Adrenal gland (tissue), 12 donors: ENCODE results near the gene TNFRSF25. TPM values are rescaled to one million over a fixed set of nuclear protein-coding genes. Genes with fewer than 3 reads are reported as not detected.
"Not testable (repeated sequence)": the region's sequence is repeated elsewhere in the genome, so short reads cannot be mapped to it uniquely, and the experiment has no call there.

Experiments used
- DNase-seq, 7 donors: peaks; one replicate each; pipeline ENCODE4 v3.0.0-alpha.2; 2019 to 2020
- H3K27ac ChIP-seq, 5 donors: fragments of 200-600 bp; sonication (generic) in 4 of 5; 1 replicate in 3 of 5; 2 replicates in 2 of 5; pipeline versions ENCODE4 v1.5.1 to v1.8.0; 2016 to 2020; ENCODE audit warnings: mild to moderate bottlenecking in 1 of 5
- H3K27me3 ChIP-seq: fragments of 200-600 bp; 2 replicates; pipeline ENCODE4 v1.8.0; 2021
- H3K36me3 ChIP-seq, 2 donors: fragments of 200-600 bp; replicated peaks in 1 of 2; 1 replicate in 1 of 2; 2 replicates in 1 of 2; pipeline versions ENCODE4 v1.5.1 to v1.8.0; 2018 to 2022
- H3K4me1 ChIP-seq, 2 donors: fragments of 200-600 bp; replicated peaks in 1 of 2; 1 replicate in 1 of 2; 2 replicates in 1 of 2; pipeline versions ENCODE4 v1.5.1 to v1.8.0; 2018 to 2021
- H3K4me3 ChIP-seq, 4 donors: fragments of 200-600 bp; sonication (generic) in 3 of 4; one replicate each; pipeline ENCODE4 v1.5.1; 2016 to 2018
- H3K9me3 ChIP-seq, 3 donors: fragments of 200-600 bp; sonication (generic) in 1 of 3; replicated peaks in 1 of 3; 1 replicate in 2 of 3; 2 replicates in 1 of 3; pipeline versions ENCODE4 v1.5.1 to v1.8.0; 2016 to 2021
- POLR2A ChIP-seq, 2 donors: fragments of 450-650 bp; IDR thresholded peaks; one replicate each; pipeline ENCODE4 v1.6.1; 2017; ENCODE audit warnings: antibody characterized with exemption in 2 of 2, mild to moderate bottlenecking in 2 of 2, moderate library complexity in 1 of 2
- WGBS, 4 donors: extraction: QIAGEN DNeasy Blood & Tissue Kit in 2 of 4; methylation state at CpG; one replicate each; pipeline versions ENCODE4 v1.1.5 to v1.1.7; 2013 to 2017; 5-methylcytosine and 5-hydroxymethylcytosine counted together
- intact Hi-C, 2 donors: fragments of 100-400 bp; cut with DNase I; formaldehyde crosslinking; loops; one replicate each; pipeline versions ENCODE4 v1.14.1 to v1.15.0; 2022 to 2023
- polyA plus RNA-seq, 3 donors: library from polyadenylated mRNA; stranded (reverse); fragments of 200-250 nt in 2 of 3; fragments of 350-450 nt in 1 of 3; fragmentation: Illumina TruSeq in 1 of 3; extraction: RNeasy Lipid Tissue Mini Kit (QIAGEN cat#74804) in 1 of 3; gene quantifications; one replicate each; pipeline ENCODE4 v1.2.3, GENCODE V29; 2013 to 2014
- total RNA-seq, 9 donors: library from RNA; depleted of rRNA in 4 of 9; stranded (reverse); fragments of >200 nt in 4 of 9; fragments of 120-200 nt in 1 of 9; fragmentation: NEBNext Ultra II Directional in 1 of 9; extraction: Animal tissue kit (Norgen Biotek cat#: 25700) in 1 of 9; gene quantifications; one replicate each; pipeline versions ENCODE4 v1.1.0 to v1.2.4, GENCODE V29; 2013 to 2023
- TF ChIP-seq, protein P1 (sequence below), 6 experiments: fragments of 450-650 bp in 4 of 6; fragments of 200-600 bp in 2 of 6; sonication (generic) in 1 of 6; IDR thresholded peaks; 1 replicate in 5 of 6; 2 replicates in 1 of 6; pipeline versions ENCODE4 v1.5.1 to v1.8.0; 2016 to 2021; ENCODE audit warnings: antibody characterized with exemption in 6 of 6, mild to moderate bottlenecking in 2 of 6, moderate library complexity in 1 of 6
- donor health status: healthy with polysubstance abuse.
- donor health status: Bipolar disorder and iron deficiency.
- donor health status: DM: yes; HTN: yes; CAD: no.
- donor health status: DM: no; HTN: no; CAD: no.
- donor health status: DM: no; HTN: no; CAD: no.
- donor health status: DM: yes; HTN: yes; CAD: no.

The TNFRSF25 gene
- total and polyA plus RNA-seq, 12 donors = 1.2 to 169 (median 9.7) TPM

DNA sequence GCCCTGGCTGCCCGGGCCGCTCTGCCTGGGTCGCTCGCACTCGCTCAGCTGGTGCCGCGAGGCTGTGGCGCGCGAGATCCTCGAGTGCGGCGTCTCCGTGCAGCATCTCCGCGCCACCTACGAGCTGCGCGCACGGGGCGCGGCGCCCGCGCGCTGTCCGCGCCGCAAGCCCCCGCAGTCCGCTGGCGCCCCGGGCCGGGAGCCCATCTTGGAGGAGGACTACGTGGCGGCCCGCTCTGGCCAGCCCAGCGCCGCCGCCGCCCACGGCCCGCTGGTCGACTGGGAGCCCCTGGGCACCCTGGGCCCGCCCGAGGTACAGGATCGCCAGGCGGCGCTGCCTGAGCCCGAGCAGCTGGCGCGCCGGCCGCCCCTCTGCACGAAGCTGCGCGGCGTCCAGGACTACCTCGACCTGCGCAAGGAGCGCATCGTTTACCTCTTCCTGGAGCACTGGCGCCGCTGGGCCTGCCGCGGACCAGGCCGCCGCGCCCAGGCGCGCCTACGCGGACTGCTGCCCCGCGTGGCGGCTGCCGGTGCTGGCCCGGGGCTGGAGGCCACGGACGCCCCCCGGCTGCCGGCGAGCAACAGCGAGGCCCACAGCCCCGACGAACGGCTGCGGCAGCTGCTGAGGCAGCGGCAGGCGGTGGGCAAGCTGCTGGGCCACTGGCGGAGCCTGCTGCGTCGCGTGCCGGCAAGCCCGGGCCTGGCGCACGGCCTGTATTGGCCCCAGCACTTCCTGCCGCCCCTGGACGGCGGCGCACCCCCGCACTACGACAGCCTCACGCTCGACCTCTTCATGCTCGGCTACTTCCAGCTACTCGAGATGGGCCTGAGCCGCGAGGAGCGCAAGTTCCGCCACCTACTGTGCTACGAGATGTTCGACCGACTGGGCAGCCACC, 10.9 kb downstream of the TNFRSF25 start:
- H3K27ac ChIP-seq = no peak overlapping the region
- no peak for DNase-seq
- peaks cover 0 to 3% of the 10 kb centered on the region in 2 donors for H3K4me1 ChIP-seq
- H3K36me3 ChIP-seq = no peaks in the 10 kb centered on the region
- intact Hi-C loops = no loop called here
- TF ChIP-seq POLR2A (IDR thresholded peaks at IDR 0.05) = no peak
- TF ChIP-seq, protein P1, sequence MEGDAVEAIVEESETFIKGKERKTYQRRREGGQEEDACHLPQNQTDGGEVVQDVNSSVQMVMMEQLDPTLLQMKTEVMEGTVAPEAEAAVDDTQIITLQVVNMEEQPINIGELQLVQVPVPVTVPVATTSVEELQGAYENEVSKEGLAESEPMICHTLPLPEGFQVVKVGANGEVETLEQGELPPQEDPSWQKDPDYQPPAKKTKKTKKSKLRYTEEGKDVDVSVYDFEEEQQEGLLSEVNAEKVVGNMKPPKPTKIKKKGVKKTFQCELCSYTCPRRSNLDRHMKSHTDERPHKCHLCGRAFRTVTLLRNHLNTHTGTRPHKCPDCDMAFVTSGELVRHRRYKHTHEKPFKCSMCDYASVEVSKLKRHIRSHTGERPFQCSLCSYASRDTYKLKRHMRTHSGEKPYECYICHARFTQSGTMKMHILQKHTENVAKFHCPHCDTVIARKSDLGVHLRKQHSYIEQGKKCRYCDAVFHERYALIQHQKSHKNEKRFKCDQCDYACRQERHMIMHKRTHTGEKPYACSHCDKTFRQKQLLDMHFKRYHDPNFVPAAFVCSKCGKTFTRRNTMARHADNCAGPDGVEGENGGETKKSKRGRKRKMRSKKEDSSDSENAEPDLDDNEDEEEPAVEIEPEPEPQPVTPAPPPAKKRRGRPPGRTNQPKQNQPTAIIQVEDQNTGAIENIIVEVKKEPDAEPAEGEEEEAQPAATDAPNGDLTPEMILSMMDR (IDR thresholded peaks at IDR 0.05) = no peak
- H3K27me3 ChIP-seq = peaks cover 47% of the 10 kb centered on the region
- WGBS, 4 donors = 3 to 26% (median 5%) methylated on average over 25 to 115 of the region's 115 CpGs; no CpG with 5 or more reads in 1 of the 4 donors
- H3K9me3 ChIP-seq = no peaks in the 10 kb centered on the region
- no peak overlapping the region for H3K4me3 ChIP-seq

DNA sequence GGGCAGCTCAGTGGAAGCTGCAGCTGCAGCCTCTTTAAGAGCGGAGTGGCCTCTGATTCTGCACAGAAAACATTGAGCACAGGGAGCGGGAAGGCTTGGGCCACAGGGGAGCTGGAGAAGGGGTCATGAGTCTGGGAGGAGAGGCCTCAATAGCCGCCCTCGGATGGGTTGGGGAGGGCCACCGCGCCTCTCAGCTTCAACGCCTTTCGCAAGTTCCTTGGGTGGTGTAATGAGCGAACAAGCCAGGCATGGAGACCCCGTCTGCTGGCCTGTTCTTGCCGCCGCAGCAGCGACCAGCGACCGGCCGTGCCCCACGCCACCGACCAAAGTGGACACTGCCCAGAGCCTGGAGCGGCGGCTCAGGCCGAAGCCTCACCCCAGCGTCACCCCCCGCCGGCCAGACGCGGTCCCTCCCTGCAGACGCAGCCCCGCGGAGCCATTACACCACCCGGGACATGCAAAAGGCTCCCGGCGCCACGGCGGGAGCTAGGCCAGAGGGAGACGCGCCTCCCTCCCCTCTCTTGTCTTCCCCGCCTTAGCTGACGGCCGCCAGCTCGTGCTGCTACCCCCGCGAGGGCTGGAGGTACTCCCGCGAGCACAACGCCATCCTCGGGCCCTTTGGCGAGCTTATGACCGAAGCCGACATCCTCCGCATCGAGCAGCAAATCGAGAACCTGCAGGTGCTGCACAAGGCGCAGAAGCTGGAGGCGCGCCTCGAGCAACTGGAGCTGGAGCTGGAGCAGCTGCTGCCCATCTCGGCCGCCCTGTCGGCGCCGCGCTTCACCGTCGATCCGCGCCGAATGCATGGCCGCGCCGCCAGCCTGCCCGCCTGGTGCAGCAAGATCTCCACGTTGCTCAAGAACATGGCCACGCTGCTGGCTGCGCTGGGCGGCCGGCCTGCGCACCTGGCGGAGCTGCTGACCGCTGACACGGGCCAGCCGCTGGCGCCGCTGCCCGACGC, 11.8 kb downstream of the TNFRSF25 start:
- DNase-seq, H3K4me3 ChIP-seq, H3K27ac ChIP-seq, H3K9me3 ChIP-seq, H3K4me1 ChIP-seq, H3K36me3 ChIP-seq, intact Hi-C loops: not testable (repeated sequence)
- peaks cover 57% of the 10 kb centered on the region for H3K27me3 ChIP-seq
- 10 to 45% (median 17%) methylated on average over 4 to 85 of the region's 85 CpGs for WGBS, 4 donors

DNA sequence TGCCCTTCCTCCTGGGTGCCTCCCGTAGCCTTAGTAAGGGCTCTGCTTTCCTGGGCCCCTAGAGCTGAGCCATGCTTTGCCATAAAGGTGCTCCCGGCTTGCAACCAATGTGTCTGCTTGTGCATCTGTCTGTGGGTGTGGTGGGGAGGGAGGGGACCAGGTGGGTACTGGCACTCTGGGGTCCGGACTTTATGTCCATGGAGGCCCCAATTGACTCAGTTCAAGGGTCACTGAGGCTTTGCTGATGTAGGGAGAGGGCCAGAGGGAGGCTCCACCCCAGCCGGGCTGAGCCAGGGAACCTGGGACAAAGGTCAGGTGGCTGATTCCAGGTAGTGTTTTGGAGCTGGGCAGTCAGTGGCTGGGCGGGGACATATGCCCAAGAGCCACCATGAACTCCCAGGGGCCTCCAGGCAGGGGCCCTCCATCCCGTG, 15.0 kb downstream of the TNFRSF25 start:
- H3K27me3 ChIP-seq = peaks cover 72% of the 10 kb centered on the region
- WGBS, 4 donors = 56 to 76% (median 62%) methylated on average over 3 to 6 of the region's 6 CpGs
- intact Hi-C loops = no loop called here
- no peak for TF ChIP-seq POLR2A (IDR thresholded peaks at IDR 0.05)
- TF ChIP-seq, protein P1 (IDR thresholded peaks at IDR 0.05) = no peak
- no peaks in the 10 kb centered on the region for H3K36me3 ChIP-seq
- H3K27ac ChIP-seq = no peak overlapping the region
- no peaks in the 10 kb centered on the region for H3K9me3 ChIP-seq
- no peaks in the 10 kb centered on the region for H3K4me1 ChIP-seq
- DNase-seq = no peak
- no peak overlapping the region for H3K4me3 ChIP-seq

DNA sequence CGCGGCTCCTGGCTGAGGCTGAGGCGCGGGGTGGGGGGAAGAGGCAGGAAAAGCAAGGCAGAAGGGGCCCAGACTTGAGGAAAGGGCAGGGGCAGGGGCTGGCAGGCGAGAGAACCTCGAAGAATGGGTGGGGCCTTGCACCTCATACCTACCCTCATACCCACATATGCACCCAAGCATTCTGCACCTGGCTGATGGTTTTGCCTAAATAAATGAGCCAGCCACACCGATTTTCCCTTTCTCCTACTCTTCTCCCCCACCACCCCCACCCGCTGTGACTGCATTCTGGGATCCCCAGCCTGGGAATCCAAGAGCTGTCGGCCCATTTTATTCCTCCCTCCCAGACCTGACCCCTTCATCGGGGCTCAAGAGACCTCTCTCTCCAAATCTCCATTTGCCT, 15.5 kb downstream of the TNFRSF25 start:
- H3K9me3 ChIP-seq, H3K27ac ChIP-seq, H3K36me3 ChIP-seq, H3K4me3 ChIP-seq, intact Hi-C loops, H3K4me1 ChIP-seq, DNase-seq: not testable (repeated sequence)
- WGBS, 4 donors = 40 to 54% (median 45%) methylated on average over 10 of the region's 10 CpGs
- peaks cover 68% of the 10 kb centered on the region for H3K27me3 ChIP-seq

DNA sequence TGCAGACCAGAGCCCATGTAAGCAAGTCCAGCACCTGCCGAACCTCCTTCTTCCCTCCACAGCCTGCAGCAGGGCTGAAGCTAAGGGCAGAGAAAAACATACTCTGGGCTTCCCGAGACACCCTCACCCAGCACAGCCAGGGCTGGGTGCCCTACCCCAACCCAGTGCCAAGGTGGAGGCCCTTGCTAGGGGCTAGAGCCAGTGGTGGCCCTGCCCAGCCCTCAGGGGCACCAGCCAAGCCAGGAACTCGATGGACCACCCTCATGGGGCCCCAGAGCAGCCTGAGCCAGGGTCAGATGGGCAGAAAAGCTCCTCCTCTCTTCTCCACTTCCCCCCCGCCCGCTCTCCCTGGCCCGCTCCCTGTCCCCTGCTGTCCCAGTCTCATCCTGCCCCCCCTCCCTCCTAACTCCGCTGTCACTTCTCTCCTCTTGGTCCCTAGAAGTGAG, 15.9 kb downstream of the TNFRSF25 start:
- Histone ChIP-seq H3K27ac (no peak overlapping the region), H3K9me3 (no peaks in the 10 kb centered on the region), H3K4me3 (no peak overlapping the region), H3K36me3 (no peaks in the 10 kb centered on the region), H3K27me3 (peaks cover 64% of the 10 kb centered on the region), H3K4me1 (no peaks in the 10 kb centered on the region)
- intact Hi-C loops = no loop called here
- no peak for TF ChIP-seq POLR2A (IDR thresholded peaks at IDR 0.05)
- TF ChIP-seq, protein P1 (IDR thresholded peaks at IDR 0.05) = no peak
- 32 to 45% (median 33%) methylated on average over 6 to 7 of the region's 7 CpGs for WGBS, 4 donors
- no peak for DNase-seq
